SK-N-SH treated with all-trans-retinoic acid at 6 μM for 48 hours (cell line): Measurements from ENCODE around the gene SLC2A13.

Experiments used
- ESRRG ChIP-seq: fragments of 250-450 bp; sonication (Bioruptor Pico); IDR thresholded peaks from 2 replicates; pipeline ENCODE4 v1.6.1; 2021; ENCODE audit warnings: mild to moderate bottlenecking
- GLIS3 ChIP-seq: fragments of 250-450 bp; sonication (Bioruptor Pico); IDR thresholded peaks from 2 replicates; pipeline ENCODE4 v1.5.0; 2020; ENCODE audit warnings: mild to moderate bottlenecking, moderate library complexity
- ISL1 ChIP-seq: fragments of 250-450 bp; sonication (Bioruptor Pico); IDR thresholded peaks from 2 replicates; pipeline ENCODE4 v2.1.2; 2022; ENCODE audit warnings: mild to moderate bottlenecking, moderate library complexity
- PPARA ChIP-seq: fragments of 250-450 bp; sonication (Bioruptor Pico); IDR thresholded peaks from 2 replicates; pipeline ENCODE4 v1.5.0; 2020; ENCODE audit warnings: mild to moderate bottlenecking, borderline replicate concordance
- RARB ChIP-seq: fragments of 250-450 bp; sonication (Bioruptor Pico); IDR thresholded peaks from 2 replicates; pipeline ENCODE4 v1.8.0; 2021; ENCODE audit warnings: mild to moderate bottlenecking, moderate library complexity
- ZFP3 ChIP-seq: fragments of 250-450 bp; sonication (Bioruptor Pico); IDR thresholded peaks from 2 replicates; pipeline ENCODE4 v1.5.0; 2020; ENCODE audit warnings: mild to moderate bottlenecking, moderate library complexity
- ZFP30 ChIP-seq: fragments of 450-650 bp; formaldehyde crosslinking; IDR thresholded peaks from 2 replicates; pipeline ENCODE4 v1.5.0; 2022; ENCODE audit warnings: mild to moderate bottlenecking, moderate library complexity
- ZNF70 ChIP-seq: fragments of 450-650 bp; formaldehyde crosslinking; IDR thresholded peaks from 2 replicates; pipeline ENCODE4 v1.5.0; 2020; ENCODE audit warnings: mild to moderate bottlenecking, moderate library complexity
- ZNF8 ChIP-seq: fragments of 450-650 bp; formaldehyde crosslinking; IDR thresholded peaks from 2 replicates; pipeline ENCODE4 v1.5.0; 2020; ENCODE audit warnings: mild to moderate bottlenecking, moderate library complexity
- TF ChIP-seq, protein P1 (sequence below): fragments of 250-450 bp; sonication (Bioruptor Pico); IDR thresholded peaks from 2 replicates; pipeline ENCODE4 v1.5.1; 2020; ENCODE audit warnings: low read depth, mild to moderate bottlenecking, moderate library complexity
- TF ChIP-seq, protein P2 (sequence below): fragments of 250-450 bp; sonication (Bioruptor Pico); IDR thresholded peaks from 2 replicates; pipeline ENCODE4 v1.8.0; 2020; ENCODE audit warnings: mild to moderate bottlenecking, moderate library complexity, borderline replicate concordance
- TF ChIP-seq, protein P3 (sequence below): fragments of 250-450 bp; sonication (Bioruptor Pico); IDR thresholded peaks from 2 replicates; pipeline ENCODE4 v1.5.1; 2021; ENCODE audit warnings: mild to moderate bottlenecking, moderate library complexity

DNA sequence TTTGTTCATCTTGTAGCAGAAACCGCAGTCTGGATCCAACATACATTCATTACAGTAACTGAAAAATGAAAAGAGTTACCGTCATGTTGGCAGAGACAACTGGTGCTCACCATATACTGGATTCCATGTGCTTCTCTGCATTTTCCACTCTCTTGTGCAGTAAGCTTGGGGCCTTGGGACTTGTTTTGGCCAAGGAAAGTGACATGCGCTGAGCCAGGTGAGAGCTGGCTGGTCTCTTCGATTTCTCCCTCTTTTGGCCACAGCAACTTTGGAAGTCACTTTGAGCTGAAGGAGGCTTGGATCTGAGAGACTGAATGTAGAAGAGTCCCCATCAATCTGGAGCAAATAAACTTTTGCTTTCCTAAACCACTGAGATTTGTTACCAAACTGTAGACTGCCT lies 275.7 kb downstream of the SLC2A13 start:
- TF ChIP-seq, protein P1, sequence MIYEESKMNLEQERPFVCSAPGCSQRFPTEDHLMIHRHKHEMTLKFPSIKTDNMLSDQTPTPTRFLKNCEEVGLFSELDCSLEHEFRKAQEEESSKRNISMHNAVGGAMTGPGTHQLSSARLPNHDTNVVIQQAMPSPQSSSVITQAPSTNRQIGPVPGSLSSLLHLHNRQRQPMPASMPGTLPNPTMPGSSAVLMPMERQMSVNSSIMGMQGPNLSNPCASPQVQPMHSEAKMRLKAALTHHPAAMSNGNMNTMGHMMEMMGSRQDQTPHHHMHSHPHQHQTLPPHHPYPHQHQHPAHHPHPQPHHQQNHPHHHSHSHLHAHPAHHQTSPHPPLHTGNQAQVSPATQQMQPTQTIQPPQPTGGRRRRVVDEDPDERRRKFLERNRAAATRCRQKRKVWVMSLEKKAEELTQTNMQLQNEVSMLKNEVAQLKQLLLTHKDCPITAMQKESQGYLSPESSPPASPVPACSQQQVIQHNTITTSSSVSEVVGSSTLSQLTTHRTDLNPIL (CRISPR knock-in tag), result no peak
- no peak for TF ChIP-seq ESRRG (CRISPR knock-in tag)
- no peak for TF ChIP-seq RARB (CRISPR knock-in tag)
- no peak for TF ChIP-seq ZFP3 (CRISPR knock-in tag)
- TF ChIP-seq PPARA (CRISPR knock-in tag), result no peak
- no peak for TF ChIP-seq ZNF70 (CRISPR knock-in tag)
- no peak for TF ChIP-seq GLIS3 (CRISPR knock-in tag)
- TF ChIP-seq, protein P2, sequence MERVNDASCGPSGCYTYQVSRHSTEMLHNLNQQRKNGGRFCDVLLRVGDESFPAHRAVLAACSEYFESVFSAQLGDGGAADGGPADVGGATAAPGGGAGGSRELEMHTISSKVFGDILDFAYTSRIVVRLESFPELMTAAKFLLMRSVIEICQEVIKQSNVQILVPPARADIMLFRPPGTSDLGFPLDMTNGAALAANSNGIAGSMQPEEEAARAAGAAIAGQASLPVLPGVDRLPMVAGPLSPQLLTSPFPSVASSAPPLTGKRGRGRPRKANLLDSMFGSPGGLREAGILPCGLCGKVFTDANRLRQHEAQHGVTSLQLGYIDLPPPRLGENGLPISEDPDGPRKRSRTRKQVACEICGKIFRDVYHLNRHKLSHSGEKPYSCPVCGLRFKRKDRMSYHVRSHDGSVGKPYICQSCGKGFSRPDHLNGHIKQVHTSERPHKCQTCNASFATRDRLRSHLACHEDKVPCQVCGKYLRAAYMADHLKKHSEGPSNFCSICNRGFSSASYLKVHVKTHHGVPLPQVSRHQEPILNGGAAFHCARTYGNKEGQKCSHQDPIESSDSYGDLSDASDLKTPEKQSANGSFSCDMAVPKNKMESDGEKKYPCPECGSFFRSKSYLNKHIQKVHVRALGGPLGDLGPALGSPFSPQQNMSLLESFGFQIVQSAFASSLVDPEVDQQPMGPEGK, result no peak
- TF ChIP-seq, protein P3, sequence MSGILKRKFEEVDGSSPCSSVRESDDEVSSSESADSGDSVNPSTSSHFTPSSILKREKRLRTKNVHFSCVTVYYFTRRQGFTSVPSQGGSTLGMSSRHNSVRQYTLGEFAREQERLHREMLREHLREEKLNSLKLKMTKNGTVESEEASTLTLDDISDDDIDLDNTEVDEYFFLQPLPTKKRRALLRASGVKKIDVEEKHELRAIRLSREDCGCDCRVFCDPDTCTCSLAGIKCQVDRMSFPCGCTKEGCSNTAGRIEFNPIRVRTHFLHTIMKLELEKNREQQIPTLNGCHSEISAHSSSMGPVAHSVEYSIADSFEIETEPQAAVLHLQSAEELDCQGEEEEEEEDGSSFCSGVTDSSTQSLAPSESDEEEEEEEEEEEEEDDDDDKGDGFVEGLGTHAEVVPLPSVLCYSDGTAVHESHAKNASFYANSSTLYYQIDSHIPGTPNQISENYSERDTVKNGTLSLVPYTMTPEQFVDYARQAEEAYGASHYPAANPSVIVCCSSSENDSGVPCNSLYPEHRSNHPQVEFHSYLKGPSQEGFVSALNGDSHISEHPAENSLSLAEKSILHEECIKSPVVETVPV (CRISPR knock-in tag), result no peak
- no peak for TF ChIP-seq ISL1 (CRISPR knock-in tag)
- no peak for TF ChIP-seq ZFP30 (CRISPR knock-in tag)
- no peak for TF ChIP-seq ZNF8
